GM21381 (cell line): ENCODE results near the gene NAA80.

Source experiments
- ATAC-seq: cut with Tn5 transposase; IDR thresholded peaks from one replicate; pipeline ENCODE4 v1.9.1; 2021; ENCODE audit warnings: mild to moderate bottlenecking, moderate library complexity; ENCODE audit not compliant: unreplicated experiment

Gene NAA80

GRCh38 chr3:50330330-50330729, 31.1 kb upstream of the NAA80 start:
- ATAC-seq, result no peak

GRCh38 chr3:50327943-50328691, 28.9 kb upstream of the NAA80 start, which contains the start of gene TUSC2:
TUSC2 (minus strand) TSS chr3:50328223; CDS start chr3:50328099, 124 bp downstream.
- ATAC-seq, result peak; percentile 78

- ATAC-seq, result no peak
Observed at GRCh38 chr3:50327129-50327528, 27.9 kb upstream of the NAA80 start.

- ATAC-seq, result no peak
Observed at GRCh38 chr3:50326182-50326541, 27.0 kb upstream of the NAA80 start.

- no peak for ATAC-seq
Observed at GRCh38 chr3:50325497-50326181, 26.4 kb upstream of the NAA80 start.

- no peak for ATAC-seq
Observed at GRCh38 chr3:50325113-50325480, 25.9 kb upstream of the NAA80 start.

GRCh38 chr3:50324351-50325112, 25.3 kb upstream of the NAA80 start:
- ATAC-seq, result no peak

- ATAC-seq, result no peak
Observed at GRCh38 chr3:50323614-50324199, 24.5 kb upstream of the NAA80 start.

GRCh38 chr3:50323092-50323600, 23.9 kb upstream of the NAA80 start:
- no peak for ATAC-seq

GRCh38 chr3:50322386-50323091, 23.3 kb upstream of the NAA80 start, which contains the start of gene HYAL2:
HYAL2 (minus strand) TSS chr3:50322745; CDS start chr3:50320489, 2,256 bp downstream.
- ATAC-seq, result no peak

- no peak for ATAC-seq
Observed at GRCh38 chr3:50322115-50322385, 22.8 kb upstream of the NAA80 start.

- peak; percentile 75 for ATAC-seq
Observed at GRCh38 chr3:50321336-50322114, 22.3 kb upstream of the NAA80 start.

GRCh38 chr3:50320853-50321335, 21.7 kb upstream of the NAA80 start:
- ATAC-seq, result peak; percentile 46

- no peak for ATAC-seq
Observed at GRCh38 chr3:50319894-50320625, 20.9 kb upstream of the NAA80 start.

GRCh38 chr3:50319181-50319893, 20.1 kb upstream of the NAA80 start:
- no peak for ATAC-seq

GRCh38 chr3:50318615-50319014, 19.4 kb upstream of the NAA80 start:
- ATAC-seq, result no peak

- ATAC-seq, result no peak
Observed at GRCh38 chr3:50318163-50318562, 19.0 kb upstream of the NAA80 start.

- ATAC-seq, result no peak
Observed at GRCh38 chr3:50317300-50317699, 18.1 kb upstream of the NAA80 start.
